SK-N-DZ (cell line): ENCODE results near the gene FANCG.
A peak's percentile ranks its signal among the peaks of the same experiment; 100 is the strongest.

Source experiments
- DNase-seq: peaks from one replicate; pipeline ENCODE4 v3.0.0-alpha.2; 2015; ENCODE audit warnings: low spot score

Gene FANCG

GRCh38 chr9:35060548-35061207, 19.1 kb downstream of the FANCG start:
- no peak for DNase-seq

- no peak for DNase-seq
These were observed 20.3 kb downstream of the FANCG start for GRCh38 chr9:35059438-35059837.

GRCh38 chr9:35057271-35057620, 22.5 kb downstream of the FANCG start:
- DNase-seq = no peak

- DNase-seq = no peak
These were observed 23.0 kb downstream of the FANCG start for GRCh38 chr9:35056571-35057270.

GRCh38 chr9:35054871-35055644, 24.7 kb downstream of the FANCG start:
- no peak for DNase-seq

GRCh38 chr9:35054185-35054835, 25.4 kb downstream of the FANCG start:
- no peak for DNase-seq

- peak; percentile 53 for DNase-seq
These were observed 28.4 kb downstream of the FANCG start for GRCh38 chr9:35051069-35051967.

- no peak for DNase-seq
These were observed 31.2 kb downstream of the FANCG start for GRCh38 chr9:35048511-35048910.

- no peak for DNase-seq
These were observed 35.7 kb downstream of the FANCG start for GRCh38 chr9:35044071-35044470.

GRCh38 chr9:35042891-35043545, 36.7 kb downstream of the FANCG start:
- DNase-seq = no peak

- DNase-seq = no peak
These were observed 37.6 kb downstream of the FANCG start for GRCh38 chr9:35042081-35042604.

- no peak for DNase-seq
These were observed 43.7 kb downstream of the FANCG start for GRCh38 chr9:35035851-35036701.

- no peak for DNase-seq
These were observed 46.6 kb downstream of the FANCG start for GRCh38 chr9:35033101-35033500.

- no peak for DNase-seq
These were observed 49.9 kb downstream of the FANCG start for GRCh38 chr9:35029852-35030251.

GRCh38 chr9:35029241-35029640, 50.5 kb downstream of the FANCG start:
- no peak for DNase-seq

GRCh38 chr9:35028341-35028740, 51.4 kb downstream of the FANCG start:
- DNase-seq = no peak

GRCh38 chr9:35027860-35028259, 51.9 kb downstream of the FANCG start:
- DNase-seq = no peak

- DNase-seq = no peak
These were observed 52.4 kb downstream of the FANCG start for GRCh38 chr9:35027374-35027773.

- DNase-seq = no peak
These were observed 53.1 kb downstream of the FANCG start for GRCh38 chr9:35026671-35027070.
